GM12864 (cell line): ENCODE results near the gene INSIG1.

Source experiments
- DNase-seq: peaks from one replicate; pipeline ENCODE4 v3.0.0-alpha.2; 2011; ENCODE audit warnings: low read depth
- H3K4me3 ChIP-seq: 2 replicates; pipeline ENCODE4 v1.5.1; 2011; ENCODE audit warnings: mild to moderate bottlenecking, low read depth, low read length, control low read depth
- TF ChIP-seq, protein P1 (sequence below): IDR thresholded peaks from 2 replicates; pipeline ENCODE4 v1.5.1; 2011; ENCODE audit warnings: low read depth, mild to moderate bottlenecking, moderate library complexity, low read length, control low read depth, inconsistent platforms; ENCODE audit errors: missing control alignments

Gene INSIG1

DNA sequence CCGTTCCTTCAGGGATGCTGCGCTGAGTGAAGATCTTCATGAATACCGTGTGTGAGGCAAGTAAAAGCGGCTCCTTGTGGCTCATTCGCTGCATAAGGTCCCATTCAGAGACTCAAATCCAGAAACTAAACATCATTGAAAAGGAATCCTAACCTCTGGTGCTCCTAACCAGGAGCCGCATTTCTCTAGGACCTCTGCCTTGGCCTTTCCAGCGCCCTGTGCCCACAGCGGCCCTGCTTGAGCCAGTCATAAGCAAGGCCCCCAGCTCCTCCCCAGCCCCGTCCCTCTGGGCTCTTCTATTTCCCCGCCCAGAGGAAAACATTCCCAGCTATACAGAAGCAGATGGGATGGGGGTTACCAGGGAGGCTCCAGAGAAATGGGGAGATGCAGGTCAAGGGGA, 42.6 kb upstream of the INSIG1 start:
- DNase-seq = no peak
- no peak overlapping the region for H3K4me3 ChIP-seq
- TF ChIP-seq, protein P1, sequence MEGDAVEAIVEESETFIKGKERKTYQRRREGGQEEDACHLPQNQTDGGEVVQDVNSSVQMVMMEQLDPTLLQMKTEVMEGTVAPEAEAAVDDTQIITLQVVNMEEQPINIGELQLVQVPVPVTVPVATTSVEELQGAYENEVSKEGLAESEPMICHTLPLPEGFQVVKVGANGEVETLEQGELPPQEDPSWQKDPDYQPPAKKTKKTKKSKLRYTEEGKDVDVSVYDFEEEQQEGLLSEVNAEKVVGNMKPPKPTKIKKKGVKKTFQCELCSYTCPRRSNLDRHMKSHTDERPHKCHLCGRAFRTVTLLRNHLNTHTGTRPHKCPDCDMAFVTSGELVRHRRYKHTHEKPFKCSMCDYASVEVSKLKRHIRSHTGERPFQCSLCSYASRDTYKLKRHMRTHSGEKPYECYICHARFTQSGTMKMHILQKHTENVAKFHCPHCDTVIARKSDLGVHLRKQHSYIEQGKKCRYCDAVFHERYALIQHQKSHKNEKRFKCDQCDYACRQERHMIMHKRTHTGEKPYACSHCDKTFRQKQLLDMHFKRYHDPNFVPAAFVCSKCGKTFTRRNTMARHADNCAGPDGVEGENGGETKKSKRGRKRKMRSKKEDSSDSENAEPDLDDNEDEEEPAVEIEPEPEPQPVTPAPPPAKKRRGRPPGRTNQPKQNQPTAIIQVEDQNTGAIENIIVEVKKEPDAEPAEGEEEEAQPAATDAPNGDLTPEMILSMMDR = no peak

DNA sequence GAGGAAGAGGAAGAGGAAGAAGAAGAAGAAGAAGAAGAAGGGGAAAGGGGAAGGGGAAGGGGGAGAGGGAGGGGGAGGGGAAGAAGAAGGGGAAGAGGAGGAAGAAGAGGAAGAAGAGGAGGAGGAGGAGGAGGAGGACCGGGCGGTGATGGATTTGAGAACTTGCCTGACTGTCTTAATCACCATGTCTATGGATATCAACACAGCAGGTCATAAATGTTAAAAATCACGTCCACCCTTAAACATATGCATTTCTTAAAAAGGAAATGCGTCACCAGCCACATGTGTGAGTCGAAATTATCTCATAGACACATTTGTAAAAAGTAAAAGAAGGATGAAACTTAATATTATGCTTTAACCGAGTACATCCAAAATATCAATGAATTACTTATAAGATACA, 42.1 kb upstream of the INSIG1 start:
- no peak for DNase-seq
- H3K4me3 ChIP-seq = no peak overlapping the region
- TF ChIP-seq, protein P1 = no peak

DNA sequence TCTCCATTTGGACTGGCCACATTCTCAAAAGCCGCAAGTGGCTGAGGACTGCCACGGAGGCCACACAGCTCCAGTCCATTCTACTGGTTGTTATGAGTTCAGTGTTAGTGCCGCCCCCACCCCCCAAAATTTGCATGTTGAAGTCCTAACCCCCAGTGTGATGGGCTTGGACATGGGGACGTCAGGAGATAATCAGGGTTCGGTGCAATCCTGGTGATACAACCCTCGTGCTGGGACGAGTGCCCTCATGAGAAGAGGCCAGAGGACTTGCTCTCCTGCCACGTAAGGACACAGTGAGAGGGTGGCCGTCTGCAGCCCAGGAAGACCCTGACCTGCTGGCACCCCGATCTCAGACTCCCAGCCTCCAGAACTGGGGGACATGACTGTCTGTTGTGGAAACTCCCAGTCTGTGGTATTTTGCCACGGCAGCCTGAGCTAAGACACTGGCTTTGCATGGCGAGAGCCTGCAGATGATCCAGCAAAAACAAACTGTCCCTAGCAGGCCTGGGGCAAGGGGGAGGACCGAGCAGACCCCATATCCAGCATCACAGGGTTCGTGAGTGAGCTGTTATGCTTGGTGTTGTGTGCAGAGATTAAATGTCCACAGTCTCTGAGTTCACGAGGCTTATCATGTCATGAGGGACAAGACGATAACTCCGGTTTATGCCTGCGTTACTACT, 41.5 kb upstream of the INSIG1 start:
- H3K4me3 ChIP-seq = no peak overlapping the region
- TF ChIP-seq, protein P1 = no peak
- DNase-seq = no peak

DNA sequence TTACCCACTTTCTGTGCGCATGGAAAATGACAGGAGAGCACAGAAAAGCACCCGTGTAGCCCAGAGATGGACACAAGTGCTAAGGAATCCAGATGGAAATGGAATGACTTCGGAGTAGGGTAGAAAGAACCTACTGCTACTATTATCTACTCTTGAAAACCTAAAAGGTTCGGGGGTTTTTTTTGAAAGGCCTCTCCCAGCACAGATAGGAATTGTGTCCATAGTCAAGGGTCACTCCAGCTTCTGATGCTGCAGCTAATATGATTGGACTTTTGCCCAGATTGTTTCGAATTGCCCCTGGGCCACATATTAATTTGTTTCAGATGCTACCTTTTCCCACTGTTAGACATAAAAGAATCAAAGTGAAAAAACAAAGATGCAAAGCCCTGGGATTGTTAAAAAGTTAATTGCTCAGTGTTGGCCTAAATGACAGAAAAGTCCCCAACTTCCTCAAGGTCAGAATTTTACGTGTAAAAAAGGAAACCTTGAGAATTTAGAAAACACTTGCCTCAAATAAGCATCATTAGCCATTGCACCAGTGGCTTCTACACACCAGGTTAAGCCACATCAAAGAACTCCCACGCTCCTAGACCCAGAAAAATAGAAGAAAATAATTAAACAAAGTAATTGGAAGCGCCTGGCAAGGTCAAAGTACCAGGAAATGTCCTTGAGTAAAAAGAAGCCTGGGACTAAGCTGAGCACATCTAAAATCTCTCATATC, 40.8 kb upstream of the INSIG1 start:
- H3K4me3 ChIP-seq = no peak overlapping the region
- DNase-seq = no peak
- TF ChIP-seq, protein P1 = no peak

DNA sequence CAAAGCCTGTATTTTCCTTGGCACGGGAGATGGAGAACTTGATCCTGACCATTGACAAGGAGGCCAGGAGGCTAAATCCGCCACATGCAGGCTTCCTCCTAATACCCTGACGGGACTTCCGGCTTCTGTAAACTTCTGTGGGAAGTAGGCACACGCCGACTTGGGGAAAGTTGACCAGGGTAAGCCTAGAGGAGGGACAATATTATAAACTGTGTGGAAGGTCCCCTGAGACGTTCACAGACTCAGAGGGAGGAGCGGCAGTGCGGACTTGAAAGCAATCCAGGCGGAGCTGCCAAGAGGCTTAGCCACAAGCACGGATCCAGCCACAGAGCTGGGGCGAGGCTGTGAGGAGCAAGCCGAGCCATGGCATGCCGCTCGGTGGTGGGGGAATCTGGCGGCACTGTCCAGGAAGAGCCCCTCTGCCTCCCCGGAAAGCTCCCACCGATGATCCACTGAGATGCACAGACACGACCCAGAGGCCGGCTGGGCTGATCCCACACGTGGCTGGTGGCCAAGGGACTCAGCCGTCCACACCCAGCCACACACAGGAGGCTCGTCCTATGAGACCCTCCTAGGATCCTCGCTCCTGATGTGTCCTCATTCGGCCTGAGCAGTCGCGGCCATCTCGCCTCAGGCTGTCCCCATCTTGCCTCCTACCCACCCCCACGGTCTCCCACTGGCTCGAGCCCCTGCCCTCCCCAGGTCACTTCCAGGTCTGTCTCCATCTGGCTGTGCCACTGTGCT, 40.0 kb upstream of the INSIG1 start:
- no peak for DNase-seq
- no peak overlapping the region for H3K4me3 ChIP-seq
- TF ChIP-seq, protein P1 = no peak

DNA sequence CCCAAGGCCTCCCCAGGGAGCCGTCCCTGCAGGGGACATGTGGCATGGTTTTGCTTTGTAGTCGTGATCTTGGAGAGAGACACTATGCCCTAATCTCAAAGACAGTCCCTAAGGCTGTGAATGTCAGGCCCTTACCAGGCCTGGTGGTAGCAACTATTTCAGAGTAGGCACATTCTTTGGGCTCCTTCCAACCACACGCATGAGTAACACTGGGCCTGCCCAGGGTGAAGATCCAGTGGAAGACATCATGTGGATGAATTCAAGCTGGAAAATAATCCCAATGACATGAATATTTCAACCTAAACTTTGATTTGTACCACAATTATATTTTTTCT, 39.5 kb upstream of the INSIG1 start:
- TF ChIP-seq, protein P1 = no peak
- no peak overlapping the region for H3K4me3 ChIP-seq
- no peak for DNase-seq
